GM12801 (cell line): Measurements from ENCODE around the gene CD40.

ENCODE experiments used
- TF ChIP-seq, protein P1 (sequence below): IDR thresholded peaks from one replicate; pipeline ENCODE4 v1.5.1; 2011; ENCODE audit warnings: control low read depth; ENCODE audit not compliant: insufficient read length; ENCODE audit errors: extremely low read depth

Gene CD40

DNA sequence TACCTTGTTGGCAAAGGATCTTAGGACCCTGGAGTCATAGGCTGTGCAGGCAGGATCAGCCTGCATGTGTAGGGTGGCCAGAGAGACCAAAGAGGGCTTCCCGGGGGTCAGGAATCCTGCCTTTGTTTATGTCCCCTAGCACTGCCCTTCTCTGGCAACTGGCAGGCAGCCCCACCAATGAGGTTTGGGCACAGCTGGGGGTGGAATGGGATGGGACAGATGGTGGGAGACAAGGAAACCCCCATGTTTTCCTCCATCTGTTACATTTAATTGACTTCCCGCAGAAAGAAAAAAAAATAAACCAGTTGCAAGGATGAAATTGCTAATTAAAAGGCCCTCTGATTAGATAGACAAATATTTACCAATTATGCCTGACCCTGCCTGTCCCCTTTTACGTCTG is 27.6 kb downstream of the CD40 start:
- TF ChIP-seq, protein P1, sequence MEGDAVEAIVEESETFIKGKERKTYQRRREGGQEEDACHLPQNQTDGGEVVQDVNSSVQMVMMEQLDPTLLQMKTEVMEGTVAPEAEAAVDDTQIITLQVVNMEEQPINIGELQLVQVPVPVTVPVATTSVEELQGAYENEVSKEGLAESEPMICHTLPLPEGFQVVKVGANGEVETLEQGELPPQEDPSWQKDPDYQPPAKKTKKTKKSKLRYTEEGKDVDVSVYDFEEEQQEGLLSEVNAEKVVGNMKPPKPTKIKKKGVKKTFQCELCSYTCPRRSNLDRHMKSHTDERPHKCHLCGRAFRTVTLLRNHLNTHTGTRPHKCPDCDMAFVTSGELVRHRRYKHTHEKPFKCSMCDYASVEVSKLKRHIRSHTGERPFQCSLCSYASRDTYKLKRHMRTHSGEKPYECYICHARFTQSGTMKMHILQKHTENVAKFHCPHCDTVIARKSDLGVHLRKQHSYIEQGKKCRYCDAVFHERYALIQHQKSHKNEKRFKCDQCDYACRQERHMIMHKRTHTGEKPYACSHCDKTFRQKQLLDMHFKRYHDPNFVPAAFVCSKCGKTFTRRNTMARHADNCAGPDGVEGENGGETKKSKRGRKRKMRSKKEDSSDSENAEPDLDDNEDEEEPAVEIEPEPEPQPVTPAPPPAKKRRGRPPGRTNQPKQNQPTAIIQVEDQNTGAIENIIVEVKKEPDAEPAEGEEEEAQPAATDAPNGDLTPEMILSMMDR = no peak

GRCh38 chr20:46148313-46149208 is 30.4 kb downstream of the CD40 start:
- TF ChIP-seq, protein P1 = no peak

GRCh38 chr20:46150943-46151342 is 32.8 kb downstream of the CD40 start:
- TF ChIP-seq, protein P1 = no peak

DNA sequence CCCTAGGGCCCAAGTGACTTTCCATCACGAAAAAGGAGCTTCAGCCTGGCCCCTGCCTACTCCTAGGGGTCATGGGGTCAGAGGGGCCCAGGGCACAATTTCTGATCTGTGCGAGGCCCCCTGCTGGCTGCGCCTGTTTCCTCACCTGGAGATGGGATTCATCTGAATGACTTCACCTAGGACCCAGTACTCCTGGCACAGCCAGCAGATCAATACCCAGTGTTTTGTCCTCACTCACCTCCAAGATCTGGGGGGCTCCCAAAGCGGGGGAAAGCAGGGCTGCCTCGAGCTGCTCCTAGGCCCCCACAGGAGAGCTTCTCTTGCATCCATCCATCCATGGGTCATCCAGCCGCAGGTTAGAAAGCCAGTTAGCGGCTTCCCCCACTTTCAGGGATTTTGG is 33.8 kb downstream of the CD40 start:
- TF ChIP-seq, protein P1 = no peak

DNA sequence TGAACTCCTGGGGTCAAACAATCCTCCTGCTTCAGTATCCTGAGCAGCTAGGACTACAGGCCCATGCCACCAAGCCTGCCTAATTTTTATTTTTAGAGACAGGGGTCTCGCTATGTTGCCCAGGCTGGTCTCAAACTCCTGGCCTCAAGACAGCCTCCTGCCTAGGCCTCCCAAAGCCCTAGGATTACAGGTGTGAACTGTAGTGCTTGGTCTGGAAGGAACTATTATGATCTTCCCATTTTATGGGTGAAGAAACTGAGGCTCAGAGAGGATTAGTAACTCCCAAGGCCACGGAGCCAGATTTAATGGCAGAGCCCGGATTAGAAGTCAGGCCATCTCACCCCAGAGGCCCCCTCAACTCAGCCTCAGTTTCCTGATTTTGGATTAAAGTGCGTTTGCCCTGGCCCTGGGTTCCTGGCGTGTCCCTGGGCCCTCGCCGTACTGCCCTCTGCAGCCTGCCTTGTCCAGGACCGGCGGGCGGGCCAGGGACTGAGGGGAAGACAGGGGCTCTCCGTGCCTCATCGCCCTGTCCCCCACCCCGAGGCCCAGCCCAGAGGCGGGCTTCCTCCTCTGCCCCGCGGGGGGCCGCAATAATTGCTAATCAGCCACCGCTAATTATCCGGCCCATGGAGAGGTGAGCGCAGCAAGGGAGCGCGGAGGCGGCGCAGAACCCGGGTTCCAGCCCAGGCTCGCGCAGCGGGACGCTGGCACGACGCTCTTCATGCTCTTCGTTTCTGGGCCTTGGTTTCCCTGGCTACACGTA is 34.9 kb downstream of the CD40 start:
- TF ChIP-seq, protein P1 = no peak

- TF ChIP-seq, protein P1 = no peak
Observed at GRCh38 chr20:46154305-46154704, 36.2 kb downstream of the CD40 start.

GRCh38 chr20:46154796-46155195 is 36.7 kb downstream of the CD40 start:
- TF ChIP-seq, protein P1 = no peak
